Lower lobe of right lung (tissue), 2 donors: ENCODE results near the gene PRMT9. TPM values are rescaled to one million over a fixed set of nuclear protein-coding genes. Genes with fewer than 3 reads are reported as not detected.

ENCODE experiments used
- ATAC-seq, 2 donors: fragments of 200-7000 bp; cut with Tn5 transposase; one replicate each; pipeline ENCODE4 v1.9.1; 2020 to 2022; ENCODE audit warnings: mild to moderate bottlenecking in 2 of 2, moderate library complexity in 2 of 2
- DNase-seq: peaks from one replicate; pipeline ENCODE4 v3.0.0-alpha.2; 2020
- H3K27ac ChIP-seq: fragments of 200-600 bp; one replicate; pipeline ENCODE4 v1.8.0; 2022
- H3K27me3 ChIP-seq: fragments of 200-600 bp; one replicate; pipeline ENCODE4 v1.8.0; 2022; ENCODE audit warnings: low read depth
- H3K36me3 ChIP-seq: fragments of 200-600 bp; one replicate; pipeline ENCODE4 v1.8.0; 2022; ENCODE audit warnings: mild to moderate bottlenecking
- H3K4me1 ChIP-seq: fragments of 200-600 bp; one replicate; pipeline ENCODE4 v1.8.0; 2022
- H3K4me3 ChIP-seq: fragments of 200-600 bp; one replicate; pipeline ENCODE4 v1.8.0; 2022; ENCODE audit warnings: mild to moderate bottlenecking
- H3K9me3 ChIP-seq: fragments of 200-600 bp; one replicate; pipeline ENCODE4 v1.8.0; 2022
- CTCF ChIP-seq: fragments of 200-600 bp; IDR thresholded peaks from one replicate; pipeline ENCODE4 v1.8.0; 2022; ENCODE audit warnings: antibody characterized with exemption, mild to moderate bottlenecking
- intact Hi-C: fragments of 100-400 bp; cut with DNase I; formaldehyde crosslinking; loops from one replicate; pipeline ENCODE4 v1.11.0; 2022
- total RNA-seq: library from RNA; stranded (reverse); fragmentation: NEBNext Ultra II Directional; extraction: Animal tissue kit (Norgen Biotek cat#: 25700); gene quantifications from one replicate; pipeline ENCODE4 v1.2.1, GENCODE V29; 2021
- donor health status: DM: no; HTN: yes; CAD: no; lungs with severe emphysema.

Gene PRMT9
- total RNA-seq, 1 donor from 2014 or later: 9.4 TPM

- no peak for DNase-seq
- H3K4me1 ChIP-seq: no peaks in the 10 kb centered on the region
- no peak for ATAC-seq
- no peaks in the 10 kb centered on the region for H3K9me3 ChIP-seq
- no peak overlapping the region for H3K27ac ChIP-seq
- H3K27me3 ChIP-seq: no peaks in the 10 kb centered on the region
- intact Hi-C loops: no loop called here
- TF ChIP-seq CTCF: no peak
- peaks cover 72% of the 10 kb centered on the region for H3K36me3 ChIP-seq
- H3K4me3 ChIP-seq: no peak overlapping the region
Measured at GRCh38 chr4:147655639-147656038, 28.3 kb downstream of the PRMT9 start.

DNA sequence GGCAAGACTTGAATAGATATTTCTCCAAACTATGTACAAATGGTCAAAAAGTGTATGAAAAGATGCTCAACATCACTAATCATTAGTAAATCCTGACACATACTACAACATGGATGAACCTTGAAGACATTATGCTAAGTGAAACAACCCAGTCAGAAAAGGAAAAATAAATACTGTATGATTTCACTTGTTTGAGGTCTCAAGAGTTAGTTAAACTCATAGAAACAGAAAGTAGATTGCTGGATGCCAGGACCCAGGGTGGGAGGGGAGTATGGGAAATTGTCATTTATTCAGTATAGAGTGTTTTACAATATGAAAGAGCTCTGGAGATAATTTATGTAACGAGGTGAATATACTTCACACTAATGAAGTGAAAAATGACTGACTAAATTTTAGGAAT, 32.4 kb downstream of the PRMT9 start:
- no peaks in the 10 kb centered on the region for H3K27me3 ChIP-seq
- no peak overlapping the region for H3K4me3 ChIP-seq
- peaks cover 44% of the 10 kb centered on the region for H3K36me3 ChIP-seq
- H3K27ac ChIP-seq: no peak overlapping the region
- no peaks in the 10 kb centered on the region for H3K9me3 ChIP-seq
- DNase-seq (no peak), ATAC-seq (no peak)
- intact Hi-C loops: no loop called here
- no peak for TF ChIP-seq CTCF
- no peaks in the 10 kb centered on the region for H3K4me1 ChIP-seq

DNA sequence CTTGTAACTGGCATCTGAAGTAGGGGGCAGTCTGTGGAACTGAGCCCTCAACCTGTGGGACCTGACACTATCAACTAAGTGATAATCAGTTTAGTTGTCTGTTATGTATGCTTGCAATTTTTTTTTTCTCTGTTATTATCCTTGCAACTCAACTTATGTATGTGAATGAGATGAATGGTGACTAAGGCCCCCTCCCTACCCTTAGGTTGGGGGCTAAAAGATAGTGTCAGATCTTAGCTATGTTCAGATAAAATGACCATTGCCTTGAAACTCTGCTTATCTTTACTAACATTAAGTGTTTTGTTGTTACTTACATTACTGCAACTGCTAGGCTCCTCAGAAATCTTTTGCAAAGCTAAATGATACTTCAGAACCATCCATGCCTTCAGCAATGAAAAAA, 35.3 kb downstream of the PRMT9 start:
- ATAC-seq (no peak), DNase-seq (no peak)
- TF ChIP-seq CTCF: no peak
- no peaks in the 10 kb centered on the region for H3K27me3 ChIP-seq
- H3K4me3 ChIP-seq: no peak overlapping the region
- H3K36me3 ChIP-seq: peaks cover 17% of the 10 kb centered on the region
- no peaks in the 10 kb centered on the region for H3K9me3 ChIP-seq
- no peaks in the 10 kb centered on the region for H3K4me1 ChIP-seq
- intact Hi-C loops: no loop called here
- no peak overlapping the region for H3K27ac ChIP-seq

DNA sequence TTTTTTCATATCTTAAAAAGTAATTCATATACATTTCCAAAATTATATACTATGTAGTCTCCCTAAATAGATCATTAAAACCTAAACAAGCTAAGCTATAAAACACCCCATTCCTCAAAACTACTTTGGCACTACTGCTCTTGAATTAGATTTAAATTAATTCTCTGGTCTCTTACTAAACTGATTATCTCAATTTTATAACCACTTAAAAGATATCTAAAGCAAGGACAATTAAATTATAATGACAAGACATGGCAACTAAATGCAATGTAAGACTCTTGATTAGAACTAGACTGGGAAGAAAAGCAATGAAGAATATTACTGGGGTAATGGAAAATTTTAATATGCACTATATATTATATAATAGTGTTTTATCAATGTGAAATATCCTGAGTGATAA, 38.9 kb downstream of the PRMT9 start:
- no peaks in the 10 kb centered on the region for H3K9me3 ChIP-seq
- no peaks in the 10 kb centered on the region for H3K4me1 ChIP-seq
- peaks cover 26% of the 10 kb centered on the region for H3K36me3 ChIP-seq
- H3K27me3 ChIP-seq: no peaks in the 10 kb centered on the region
- DNase-seq (no peak), ATAC-seq (no peak)
- intact Hi-C loops: no loop called here
- no peak overlapping the region for H3K27ac ChIP-seq
- TF ChIP-seq CTCF: no peak
- no peak overlapping the region for H3K4me3 ChIP-seq

GRCh38 chr4:147644471-147644870, 39.5 kb downstream of the PRMT9 start:
- intact Hi-C loops: no loop called here
- H3K4me1 ChIP-seq: no peaks in the 10 kb centered on the region
- no peak for TF ChIP-seq CTCF
- no peak overlapping the region for H3K4me3 ChIP-seq
- peaks cover 26% of the 10 kb centered on the region for H3K36me3 ChIP-seq
- ATAC-seq: no peak
- H3K27me3 ChIP-seq: no peaks in the 10 kb centered on the region
- no peak for DNase-seq
- H3K27ac ChIP-seq: no peak overlapping the region
- H3K9me3 ChIP-seq: no peaks in the 10 kb centered on the region

DNA sequence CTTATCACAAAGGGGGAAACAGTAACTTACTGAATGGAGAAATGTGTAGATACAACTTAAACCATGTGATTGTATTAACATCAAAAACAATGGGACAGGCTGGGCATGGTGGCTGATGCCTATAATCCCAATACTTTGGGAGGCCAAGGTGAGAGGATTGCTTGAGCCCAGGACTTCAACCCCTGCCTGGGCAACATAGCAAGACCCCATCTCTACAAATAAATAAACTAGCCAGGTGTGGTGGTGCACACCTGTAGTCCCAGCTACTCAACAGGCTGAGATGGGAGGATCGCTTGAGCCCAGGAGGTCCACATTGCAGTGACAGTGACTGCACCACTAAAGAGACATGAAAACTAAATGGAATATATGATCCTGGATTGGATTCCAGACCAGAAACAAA, 40.3 kb downstream of the PRMT9 start:
- H3K4me3 ChIP-seq: no peak overlapping the region
- H3K9me3 ChIP-seq: no peaks in the 10 kb centered on the region
- intact Hi-C loops: no loop called here
- no peak for TF ChIP-seq CTCF
- no peak for DNase-seq
- H3K4me1 ChIP-seq: no peaks in the 10 kb centered on the region
- H3K27ac ChIP-seq: no peak overlapping the region
- no peaks in the 10 kb centered on the region for H3K27me3 ChIP-seq
- ATAC-seq: no peak
- peaks cover 27% of the 10 kb centered on the region for H3K36me3 ChIP-seq
